Neuron (in vitro differentiated cells): ENCODE results near the gene PRSS33.

Experiments
- H2AFZ ChIP-seq: one replicate; pipeline ENCODE4 v1.6.1; 2013; ENCODE audit warnings: low read depth, mild to moderate bottlenecking, inconsistent platforms, low read length, moderate library complexity
- H3K27me3 ChIP-seq: one replicate; pipeline ENCODE4 v1.6.1; 2013; ENCODE audit warnings: low read length; ENCODE audit not compliant: insufficient read depth
- H3K36me3 ChIP-seq: one replicate; pipeline ENCODE4 v1.6.1; 2013; ENCODE audit warnings: low read length; ENCODE audit not compliant: insufficient read depth
- H3K4me1 ChIP-seq: one replicate; pipeline ENCODE4 v1.6.1; 2013; ENCODE audit warnings: low read length; ENCODE audit not compliant: insufficient read depth
- H3K4me3 ChIP-seq: 2 replicates; pipeline ENCODE4 v1.5.1; 2013; ENCODE audit warnings: mild to moderate bottlenecking, low read length, moderate library complexity
- H3K9me3 ChIP-seq: one replicate; pipeline ENCODE4 v1.6.1; 2013; ENCODE audit warnings: low read length

PRSS33 gene

DNA sequence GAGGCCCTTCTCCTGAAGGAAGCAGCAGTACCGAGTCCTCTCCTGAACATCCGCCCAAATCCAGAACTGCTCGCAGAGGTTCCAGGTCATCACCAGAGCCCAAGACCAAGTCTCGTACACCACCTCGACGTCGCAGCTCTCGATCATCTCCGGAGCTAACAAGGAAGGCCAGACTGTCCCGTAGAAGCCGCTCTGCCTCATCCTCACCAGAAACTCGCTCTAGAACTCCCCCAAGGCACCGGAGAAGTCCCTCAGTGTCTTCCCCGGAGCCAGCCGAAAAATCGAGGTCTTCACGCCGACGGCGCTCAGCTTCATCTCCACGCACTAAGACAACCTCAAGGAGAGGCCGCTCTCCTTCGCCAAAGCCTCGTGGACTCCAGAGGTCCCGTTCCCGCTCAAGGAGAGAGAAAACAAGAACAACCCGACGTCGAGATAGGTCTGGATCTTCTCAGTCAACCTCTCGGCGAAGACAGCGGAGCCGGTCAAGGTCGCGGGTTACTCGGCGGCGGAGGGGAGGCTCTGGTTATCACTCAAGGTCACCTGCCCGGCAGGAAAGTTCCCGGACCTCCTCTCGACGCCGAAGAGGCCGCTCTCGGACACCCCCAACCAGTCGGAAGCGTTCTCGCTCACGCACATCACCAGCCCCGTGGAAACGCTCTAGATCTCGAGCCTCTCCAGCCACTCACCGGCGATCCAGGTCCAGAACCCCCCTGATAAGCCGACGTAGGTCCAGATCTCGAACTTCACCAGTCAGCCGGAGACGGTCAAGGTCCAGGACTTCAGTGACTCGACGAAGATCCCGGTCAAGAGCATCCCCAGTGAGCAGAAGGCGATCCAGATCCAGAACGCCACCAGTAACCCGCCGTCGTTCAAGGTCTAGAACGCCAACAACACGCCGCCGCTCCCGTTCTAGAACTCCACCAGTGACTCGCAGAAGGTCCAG lies 21.6 kb downstream of the PRSS33 start:
- H3K9me3 ChIP-seq: peaks cover 40% of the 10 kb centered on the region
- peaks cover 100% of the 10 kb centered on the region for H3K36me3 ChIP-seq
- H3K27me3 ChIP-seq: no peaks in the 10 kb centered on the region
- no peaks in the 10 kb centered on the region for H3K4me1 ChIP-seq
- H3K4me3 ChIP-seq: no peak overlapping the region
- H2AFZ ChIP-seq: no peak overlapping the region

DNA sequence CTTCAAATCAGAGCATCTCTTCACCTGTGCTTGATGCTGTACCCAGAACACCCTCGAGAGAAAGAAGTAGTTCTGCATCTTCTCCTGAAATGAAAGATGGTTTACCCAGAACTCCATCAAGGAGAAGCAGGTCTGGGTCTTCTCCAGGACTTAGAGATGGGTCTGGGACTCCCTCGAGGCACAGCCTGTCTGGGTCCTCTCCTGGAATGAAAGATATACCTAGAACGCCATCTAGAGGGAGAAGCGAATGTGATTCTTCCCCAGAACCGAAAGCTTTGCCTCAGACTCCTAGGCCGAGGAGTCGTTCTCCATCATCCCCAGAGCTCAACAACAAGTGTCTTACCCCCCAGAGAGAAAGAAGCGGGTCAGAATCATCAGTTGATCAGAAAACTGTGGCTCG lies 22.6 kb downstream of the PRSS33 start:
- Histone ChIP-seq H3K4me1 (no peaks in the 10 kb centered on the region), H3K36me3 (peaks cover 100% of the 10 kb centered on the region), H2AFZ (no peak overlapping the region), H3K27me3 (no peaks in the 10 kb centered on the region), H3K9me3 (peaks cover 44% of the 10 kb centered on the region), H3K4me3 (no peak overlapping the region)

GRCh38 chr16:2763173-2763572 lies 24.2 kb downstream of the PRSS33 start:
- Histone ChIP-seq H3K9me3 (peaks cover 47% of the 10 kb centered on the region), H2AFZ (no peak overlapping the region), H3K36me3 (peaks cover 100% of the 10 kb centered on the region), H3K4me1 (no peaks in the 10 kb centered on the region), H3K4me3 (no peak overlapping the region), H3K27me3 (no peaks in the 10 kb centered on the region)

- H3K36me3 ChIP-seq: peaks cover 100% of the 10 kb centered on the region
- H3K4me3 ChIP-seq: no peak overlapping the region
- no peaks in the 10 kb centered on the region for H3K4me1 ChIP-seq
- no peak overlapping the region for H2AFZ ChIP-seq
- no peaks in the 10 kb centered on the region for H3K27me3 ChIP-seq
- H3K9me3 ChIP-seq: peaks cover 47% of the 10 kb centered on the region
Measured at GRCh38 chr16:2762711-2763110, 24.6 kb downstream of the PRSS33 start.

DNA sequence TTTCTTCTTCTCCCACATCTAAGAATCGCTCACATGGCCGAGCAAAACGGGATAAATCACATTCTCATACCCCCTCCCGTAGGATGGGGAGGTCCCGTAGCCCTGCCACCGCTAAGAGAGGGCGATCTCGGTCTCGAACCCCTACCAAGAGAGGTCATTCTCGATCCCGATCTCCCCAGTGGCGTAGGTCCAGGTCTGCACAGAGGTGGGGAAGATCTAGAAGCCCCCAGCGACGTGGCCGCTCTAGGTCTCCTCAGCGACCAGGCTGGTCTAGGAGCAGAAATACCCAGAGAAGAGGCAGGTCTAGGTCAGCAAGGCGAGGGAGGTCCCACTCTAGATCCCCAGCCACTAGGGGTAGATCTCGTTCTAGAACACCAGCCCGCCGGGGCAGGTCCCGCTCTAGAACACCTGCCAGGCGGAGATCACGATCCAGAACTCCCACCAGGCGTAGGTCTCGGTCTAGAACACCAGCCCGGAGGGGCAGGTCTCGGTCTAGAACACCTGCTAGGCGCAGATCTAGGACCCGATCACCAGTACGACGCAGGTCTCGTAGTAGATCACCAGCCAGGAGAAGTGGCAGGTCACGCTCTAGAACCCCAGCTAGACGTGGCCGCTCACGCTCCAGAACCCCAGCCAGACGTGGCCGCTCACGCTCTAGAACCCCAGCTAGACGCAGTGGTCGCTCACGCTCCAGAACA lies 25.3 kb downstream of the PRSS33 start:
- Histone ChIP-seq H3K36me3 (peaks cover 100% of the 10 kb centered on the region), H2AFZ (no peak overlapping the region), H3K4me3 (no peak overlapping the region), H3K9me3 (peaks cover 47% of the 10 kb centered on the region), H3K27me3 (no peaks in the 10 kb centered on the region), H3K4me1 (no peaks in the 10 kb centered on the region)

GRCh38 chr16:2761472-2761871 lies 25.9 kb downstream of the PRSS33 start:
- no peak overlapping the region for H2AFZ ChIP-seq
- H3K36me3 ChIP-seq: peaks cover 100% of the 10 kb centered on the region
- H3K4me1 ChIP-seq: no peaks in the 10 kb centered on the region
- H3K9me3 ChIP-seq: peaks cover 47% of the 10 kb centered on the region
- H3K4me3 ChIP-seq: no peak overlapping the region
- no peaks in the 10 kb centered on the region for H3K27me3 ChIP-seq

DNA sequence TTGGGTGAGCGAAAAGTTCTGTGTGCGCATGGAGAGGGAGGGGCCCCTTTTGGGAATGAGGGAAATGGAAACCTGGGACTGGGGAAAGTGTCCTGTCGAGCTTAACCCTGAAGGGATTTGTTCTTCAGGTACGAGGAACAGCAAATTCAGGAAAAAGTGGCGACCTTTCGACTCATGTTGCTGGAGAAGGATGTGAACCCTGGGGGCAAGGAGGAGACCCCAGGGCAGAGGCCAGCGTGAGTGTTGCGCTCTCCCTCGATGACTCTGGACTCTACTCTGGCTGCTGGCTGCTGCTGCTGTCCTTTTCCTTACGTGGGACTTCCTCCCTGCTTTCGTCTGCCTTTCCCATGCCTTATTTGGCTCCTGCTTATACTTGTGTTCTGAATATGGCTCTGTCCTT lies 30.0 kb downstream of the PRSS33 start:
- H2AFZ ChIP-seq: no peak overlapping the region
- peaks cover 15% of the 10 kb centered on the region for H3K4me1 ChIP-seq
- peaks cover 76% of the 10 kb centered on the region for H3K36me3 ChIP-seq
- no peaks in the 10 kb centered on the region for H3K27me3 ChIP-seq
- no peak overlapping the region for H3K4me3 ChIP-seq
- H3K9me3 ChIP-seq: peaks cover 18% of the 10 kb centered on the region

DNA sequence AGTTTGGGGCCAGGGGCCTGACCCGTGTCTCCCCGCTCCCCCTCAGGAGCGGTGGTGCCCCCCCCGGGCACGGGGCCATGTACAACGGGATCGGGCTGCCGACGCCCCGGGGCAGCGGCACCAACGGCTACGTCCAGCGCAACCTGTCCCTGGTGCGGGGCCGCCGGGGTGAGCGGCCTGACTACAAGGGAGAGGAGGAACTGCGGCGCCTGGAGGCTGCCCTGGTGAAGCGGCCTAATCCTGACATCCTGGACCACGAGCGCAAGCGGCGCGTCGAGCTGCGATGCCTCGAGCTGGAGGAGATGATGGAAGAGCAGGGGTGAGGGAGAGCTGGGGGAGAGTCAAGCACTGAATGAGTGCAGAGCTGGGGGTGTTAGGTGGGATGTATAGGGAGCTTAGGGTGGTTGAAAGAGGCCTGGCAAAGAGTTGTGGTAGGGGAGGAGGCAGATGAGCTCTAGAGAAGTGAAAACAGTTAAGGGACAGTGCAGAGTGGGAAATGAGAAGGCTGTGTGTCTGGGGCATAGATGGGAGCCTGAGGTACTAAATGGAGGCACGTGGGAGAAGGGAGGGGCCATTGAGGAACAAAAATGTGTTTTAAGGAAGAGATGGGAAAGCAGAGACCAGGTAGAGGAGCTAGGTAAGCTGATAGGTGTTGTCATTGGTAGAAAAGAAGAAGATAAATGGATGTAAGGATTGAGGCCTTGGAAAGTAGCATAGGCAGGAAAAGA lies 30.9 kb downstream of the PRSS33 start:
- H3K9me3 ChIP-seq: peaks cover 10% of the 10 kb centered on the region
- H3K27me3 ChIP-seq: no peaks in the 10 kb centered on the region
- no peak overlapping the region for H3K4me3 ChIP-seq
- H3K36me3 ChIP-seq: peaks cover 67% of the 10 kb centered on the region
- H2AFZ ChIP-seq: no peak overlapping the region
- H3K4me1 ChIP-seq: peaks cover 18% of the 10 kb centered on the region

- peaks cover 54% of the 10 kb centered on the region for H3K36me3 ChIP-seq
Measured at GRCh38 chr16:2755158-2755557, 32.2 kb downstream of the PRSS33 start.

GRCh38 chr16:2753733-2754020 lies 33.7 kb downstream of the PRSS33 start:
- Histone ChIP-seq H3K27me3 (no peaks in the 10 kb centered on the region), H3K36me3 (peaks cover 39% of the 10 kb centered on the region), H2AFZ (no peak overlapping the region), H3K4me1 (peaks cover 28% of the 10 kb centered on the region), H3K9me3 (no peaks in the 10 kb centered on the region), H3K4me3 (peak overlapping the region; percentile 74)

More at GRCh38 chr16:2755158-2755557, 32.2 kb downstream of the PRSS33 start:
- H2AFZ ChIP-seq: no peak overlapping the region
- peak overlapping the region; percentile 74 for H3K4me3 ChIP-seq
- H3K9me3 ChIP-seq: peaks cover 5% of the 10 kb centered on the region
- no peaks in the 10 kb centered on the region for H3K27me3 ChIP-seq
- H3K4me1 ChIP-seq: peaks cover 28% of the 10 kb centered on the region

- Histone ChIP-seq H3K4me3 (peak overlapping the region; percentile 74), H3K27me3 (no peaks in the 10 kb centered on the region), H3K36me3 (peaks cover 33% of the 10 kb centered on the region), H3K4me1 (peaks cover 28% of the 10 kb centered on the region), H3K9me3 (no peaks in the 10 kb centered on the region), H2AFZ (peak overlapping the region; percentile 43)
Measured at GRCh38 chr16:2752850-2753732, 34.3 kb downstream of the PRSS33 start.

DNA sequence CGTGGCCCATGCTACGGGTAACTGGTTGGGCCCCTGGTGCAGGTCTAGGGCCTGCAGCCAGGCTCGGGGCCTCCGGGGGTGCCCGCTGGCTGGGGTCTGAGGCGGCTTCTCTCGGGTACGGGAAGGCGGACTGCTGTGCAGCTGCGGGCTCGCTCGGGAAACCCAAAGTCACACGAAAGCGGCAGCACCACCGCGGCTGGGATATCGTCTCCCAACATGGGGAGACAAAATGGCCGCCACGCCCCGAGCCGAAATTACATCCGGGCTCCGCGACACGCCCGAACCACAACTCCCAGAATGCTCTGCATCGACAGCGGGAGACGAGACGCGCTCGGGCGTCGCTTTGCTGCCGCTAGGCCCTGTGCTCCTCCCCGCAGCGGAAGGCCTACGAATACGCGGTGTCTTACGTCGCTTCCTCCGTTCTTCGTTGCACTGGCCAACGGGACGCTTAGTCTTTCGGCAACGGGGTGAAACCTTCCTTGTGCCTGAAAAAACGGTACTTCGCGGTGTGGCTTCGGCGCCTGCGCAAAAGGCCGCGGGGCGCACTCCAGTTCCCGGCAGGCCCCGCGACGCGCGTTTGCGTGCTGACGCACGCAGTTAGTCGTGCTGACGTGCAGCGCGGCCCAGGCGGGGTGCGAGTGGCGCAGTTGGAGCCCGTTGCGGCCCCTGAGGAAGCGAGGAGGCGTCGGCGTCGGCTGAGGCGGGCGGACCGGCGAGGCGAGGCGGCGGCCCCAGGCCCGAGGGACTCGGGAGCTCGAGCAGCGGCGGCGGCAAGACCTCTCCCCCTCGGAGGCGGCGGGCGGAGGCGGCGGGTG lies 35.1 kb downstream of the PRSS33 start, which contains the start of gene SRRM2:
SRRM2 (plus strand) TSS at position 604 of the 815 bp plus-strand sequence. CDS start 3,727 bp downstream, outside the sequence.
- H3K27me3 ChIP-seq: no peaks in the 10 kb centered on the region
- H2AFZ ChIP-seq: peak within 1 kb of the TSS; percentile 43
- H3K4me3 ChIP-seq: peak within 1 kb of the TSS; percentile 74
- H3K9me3 ChIP-seq: no peaks in the 10 kb centered on the region
- H3K4me1 ChIP-seq: peaks cover 28% of the 10 kb centered on the region
- peaks cover 25% of the 10 kb centered on the region for H3K36me3 ChIP-seq
